CD4-positive, alpha-beta T cell treated with Interleukin-21 for 1 hour (primary cell): ENCODE data around the gene STRN4.
A peak's percentile ranks its signal among the peaks of the same experiment; 100 is the strongest.

Experiments
- DNase-seq: peaks from one replicate; pipeline ENCODE4 v3.0.0-alpha.2; 2020

Gene STRN4

DNA sequence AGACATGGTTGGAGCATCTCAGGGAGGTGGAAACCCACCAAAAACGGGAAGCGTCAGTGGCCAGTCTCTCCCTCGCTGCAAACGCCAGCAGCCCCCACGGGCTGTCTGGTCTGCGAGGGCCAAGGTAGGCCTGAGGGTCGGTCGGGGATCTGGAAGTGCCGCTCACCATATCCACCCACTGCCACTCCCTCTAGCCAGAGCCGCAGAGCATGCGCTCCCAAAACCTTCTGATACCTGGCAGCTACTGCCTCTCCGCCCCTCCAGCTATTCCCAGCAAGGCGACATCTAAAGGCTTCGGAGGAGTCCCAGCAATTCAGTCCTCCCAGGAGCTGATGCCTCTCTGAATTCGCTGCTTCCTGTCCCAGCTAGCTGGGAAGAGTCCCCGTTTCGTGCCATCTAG, 4.8 kb downstream of the STRN4 start:
- DNase-seq: no peak

DNA sequence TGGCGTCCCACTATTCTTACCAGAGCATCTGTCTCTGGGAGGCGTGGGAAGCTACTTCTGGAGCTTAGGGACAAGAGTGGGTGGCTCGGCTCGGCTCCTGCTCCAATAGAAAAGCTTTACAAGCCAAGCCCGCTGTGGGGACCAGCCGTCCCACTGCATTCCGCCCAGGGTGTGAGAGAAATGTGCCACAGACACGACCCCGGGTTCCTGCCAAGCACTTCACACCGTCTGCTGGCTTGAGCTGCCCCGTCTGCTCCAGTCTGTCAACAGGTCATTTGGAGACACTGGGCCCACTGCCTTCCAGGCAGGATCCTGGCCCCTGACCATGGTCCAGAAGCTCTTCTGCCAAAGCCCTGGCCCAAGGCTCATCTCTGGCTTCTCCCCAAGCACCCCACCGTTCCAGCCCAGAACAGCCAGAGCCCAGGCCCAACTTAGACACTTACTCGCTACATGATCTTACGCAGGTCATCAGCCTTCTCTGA, 6.9 kb downstream of the STRN4 start:
- no peak for DNase-seq

- DNase-seq: no peak
Measured at GRCh38 chr19:46737761-46738171, 8.5 kb downstream of the STRN4 start.

DNA sequence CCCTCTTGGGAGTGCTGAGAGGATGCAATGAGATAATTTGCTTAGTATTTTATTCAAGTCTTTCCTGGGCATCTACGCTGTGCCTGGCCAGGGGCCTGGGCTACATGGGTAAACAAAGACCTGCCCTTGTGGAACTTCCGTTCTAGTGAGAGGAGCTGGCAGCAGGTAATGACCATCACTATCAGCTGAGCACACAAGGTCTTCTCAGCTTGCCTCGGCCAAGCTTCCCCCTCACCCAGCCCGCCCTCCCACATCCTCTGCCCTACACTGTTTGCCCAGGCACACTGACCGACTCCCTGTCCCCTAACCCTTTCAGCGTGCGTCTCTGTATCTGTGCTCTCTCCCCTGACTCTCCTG, 9.0 kb downstream of the STRN4 start:
- no peak for DNase-seq

DNA sequence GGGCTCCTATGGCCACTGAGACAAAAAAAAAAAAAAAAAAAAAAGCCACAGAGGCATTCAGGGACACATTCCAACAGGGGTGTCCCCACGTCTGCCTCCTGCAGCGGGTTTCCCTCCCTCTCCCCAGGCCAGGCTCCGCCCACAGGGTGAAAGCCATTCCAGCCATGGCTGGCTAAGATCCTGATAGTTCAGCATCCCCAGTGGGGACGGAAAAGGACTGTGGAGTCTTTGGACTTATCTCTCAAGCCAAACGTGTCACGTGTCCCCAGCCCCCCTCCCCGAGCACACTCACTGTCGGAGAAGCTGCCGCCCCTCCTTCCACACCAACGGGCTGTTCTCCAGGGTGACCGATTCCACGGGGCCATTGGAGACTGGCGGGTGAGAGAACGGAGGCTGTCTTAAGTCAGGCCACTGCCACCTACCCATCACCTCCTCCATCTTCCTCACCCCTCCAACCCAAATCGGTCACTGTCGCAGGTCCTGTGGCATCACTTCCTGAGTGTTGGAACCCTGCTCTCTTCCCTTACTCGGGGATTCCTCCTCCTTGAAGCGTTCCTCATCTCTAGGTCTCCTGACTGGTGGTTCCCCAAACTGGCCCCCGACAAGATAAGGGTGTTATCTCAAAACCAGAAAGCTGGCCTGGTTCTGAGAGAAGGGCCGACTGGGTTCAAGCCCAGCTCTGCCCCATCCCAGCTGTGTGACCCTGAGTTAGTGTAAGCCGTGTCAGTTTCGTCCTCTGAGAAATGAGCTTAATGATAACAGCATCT, 9.5 kb downstream of the STRN4 start:
- no peak for DNase-seq

GRCh38 chr19:46733690-46734292, 12.5 kb downstream of the STRN4 start:
- no peak for DNase-seq

GRCh38 chr19:46732966-46733689, 13.1 kb downstream of the STRN4 start:
- DNase-seq: no peak

- no peak for DNase-seq
Measured at GRCh38 chr19:46732172-46732938, 13.9 kb downstream of the STRN4 start.

GRCh38 chr19:46731584-46731983, 14.7 kb downstream of the STRN4 start:
- DNase-seq: no peak

GRCh38 chr19:46731007-46731501, 15.2 kb downstream of the STRN4 start:
- no peak for DNase-seq

DNA sequence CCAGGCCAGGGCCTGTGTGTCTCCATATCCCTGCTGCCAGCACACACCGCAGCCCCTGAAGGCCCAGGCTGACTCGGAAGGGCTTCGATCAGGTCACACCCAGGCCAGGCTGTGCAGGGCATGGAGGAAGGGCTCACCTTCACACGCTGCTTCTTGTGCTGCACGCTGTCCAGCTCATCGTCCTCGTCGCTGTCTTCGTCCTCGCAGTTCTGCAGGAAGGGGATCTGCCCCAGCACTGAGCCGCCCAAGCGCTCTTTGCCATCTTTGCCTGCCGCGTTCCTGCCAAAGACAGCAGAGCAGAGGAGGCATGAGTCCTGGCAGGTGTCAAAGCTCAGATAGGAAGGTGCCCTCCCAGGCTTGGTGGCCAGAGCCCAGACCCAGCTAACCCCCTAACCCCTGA, 15.7 kb downstream of the STRN4 start:
- DNase-seq: no peak

DNA sequence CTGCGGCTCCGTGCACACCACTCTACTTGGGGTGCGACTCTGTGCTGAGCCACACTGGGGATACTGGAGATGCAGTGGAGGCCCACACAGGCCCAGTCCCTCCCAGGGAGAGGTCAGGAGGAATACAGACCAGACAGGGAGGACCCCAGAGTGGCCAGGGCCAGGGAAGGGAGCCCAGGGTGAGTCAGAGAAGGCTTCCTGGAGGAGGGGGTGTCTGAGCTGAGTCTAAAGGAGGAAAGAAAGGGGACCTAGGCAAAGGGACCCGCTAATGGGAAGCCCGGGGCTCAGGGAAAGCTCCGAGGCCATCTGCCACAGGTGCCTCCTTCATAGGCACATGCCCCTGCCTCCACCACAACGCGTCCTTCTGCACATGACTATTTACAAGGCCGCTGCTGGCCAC, 16.1 kb downstream of the STRN4 start:
- DNase-seq: no peak

DNA sequence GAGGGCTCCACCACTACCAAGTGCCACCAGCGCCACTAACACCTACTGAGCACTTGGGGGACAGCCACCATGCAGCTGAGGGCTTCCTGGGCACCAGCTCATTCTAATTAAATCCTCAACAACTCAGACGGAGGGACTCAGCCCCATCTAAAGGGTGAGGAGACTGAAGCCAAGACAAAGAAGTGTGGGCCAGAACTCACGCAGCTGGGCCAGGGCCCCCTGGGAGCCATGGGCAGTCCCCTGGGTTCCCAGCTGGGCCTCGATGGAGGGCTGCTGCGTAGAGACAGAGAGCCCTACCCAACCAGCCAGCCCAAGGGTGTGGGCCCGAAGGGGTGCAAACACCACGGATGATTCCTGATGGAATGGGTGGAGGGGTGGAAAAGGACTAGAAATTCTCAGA, 16.6 kb downstream of the STRN4 start:
- no peak for DNase-seq

- peak; percentile 81 for DNase-seq
Measured at GRCh38 chr19:46728693-46729339, 17.4 kb downstream of the STRN4 start.

DNA sequence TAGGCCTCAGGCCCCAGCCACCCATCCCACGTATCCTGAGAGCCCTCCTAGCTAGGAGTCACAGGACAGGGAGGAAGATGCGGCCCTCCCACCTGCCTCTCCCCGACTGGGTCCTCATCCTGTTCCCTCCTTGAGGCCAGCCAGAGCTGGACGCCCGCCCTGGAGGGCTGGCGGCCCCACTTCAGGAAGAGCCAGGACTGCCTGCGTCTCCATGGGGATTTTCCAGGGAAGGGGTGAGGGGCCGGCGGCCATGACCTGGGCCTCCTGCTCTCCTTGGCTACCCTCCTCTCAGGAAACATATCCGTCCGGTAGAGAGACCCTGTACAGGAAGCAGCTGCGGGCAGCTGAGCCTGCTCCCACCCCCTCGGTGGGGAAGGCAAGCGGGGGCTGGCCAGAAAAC, 18.0 kb downstream of the STRN4 start:
- no peak for DNase-seq

GRCh38 chr19:46727757-46728156, 18.5 kb downstream of the STRN4 start:
- no peak for DNase-seq

- DNase-seq: no peak
Measured at GRCh38 chr19:46726971-46727501, 19.2 kb downstream of the STRN4 start.

- no peak for DNase-seq
Measured at GRCh38 chr19:46726551-46726950, 19.7 kb downstream of the STRN4 start.

GRCh38 chr19:46725859-46726393, 20.3 kb downstream of the STRN4 start:
- no peak for DNase-seq

- DNase-seq: no peak
Measured at GRCh38 chr19:46725036-46725820, 21.0 kb downstream of the STRN4 start.

DNA sequence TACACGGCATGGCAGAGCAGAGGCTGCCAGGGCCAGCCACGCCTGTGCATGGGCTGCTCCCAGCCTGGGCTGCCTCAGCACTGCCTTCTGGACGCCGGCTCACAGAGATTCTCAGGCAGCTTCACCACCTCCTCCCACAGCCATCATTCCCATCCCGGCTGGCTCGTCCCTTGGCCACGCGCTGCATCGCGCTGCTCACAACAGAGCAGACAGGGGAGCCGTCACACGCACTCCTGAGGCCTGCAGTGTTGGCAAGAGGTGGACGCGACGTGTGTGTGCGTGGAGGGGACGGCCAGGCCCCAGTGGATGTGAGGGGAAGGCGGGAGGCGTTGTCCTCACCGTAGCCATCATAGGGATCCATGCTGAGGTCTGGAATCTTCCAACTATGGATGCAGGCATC, 21.8 kb downstream of the STRN4 start:
- no peak for DNase-seq
